Measurements from ENCODE around the gene SNX6. TPM values are rescaled to one million over a fixed set of nuclear protein-coding genes. Genes with fewer than 3 reads are reported as not detected.
A peak's percentile ranks its signal among the peaks of the same experiment; 100 is the strongest.
"Not testable (repeated sequence)": the region's sequence is repeated elsewhere in the genome, so short reads cannot be mapped to it uniquely, and the experiment has no call there.

SNX6 gene
- total RNA-seq, 1 donor from 2014 or later: 70.7 TPM

DNA sequence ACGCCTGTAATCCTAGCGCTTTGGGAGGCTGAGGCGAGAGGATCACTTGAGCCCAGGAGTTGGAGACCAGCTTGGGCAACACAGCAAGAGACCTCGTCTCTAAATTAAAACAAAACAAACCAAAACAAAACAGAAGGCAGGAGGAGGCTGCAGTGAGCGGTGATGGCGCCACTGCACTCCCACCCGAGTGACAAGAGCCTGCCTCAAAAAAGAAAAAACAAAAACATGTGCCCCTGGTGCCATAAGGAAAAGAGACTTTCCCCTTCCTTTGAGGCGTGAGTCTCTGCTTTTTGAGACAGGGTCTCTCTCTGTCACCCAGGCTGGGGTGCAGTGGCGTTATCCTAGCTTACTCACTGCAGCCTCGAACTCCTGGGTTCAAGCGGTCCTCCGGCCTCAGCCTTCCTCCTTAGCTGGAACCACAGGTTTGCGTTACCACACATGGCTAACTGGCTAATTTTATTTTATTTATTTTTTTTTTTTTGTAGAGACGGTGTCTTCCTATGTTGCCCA, 81.4 kb downstream of the SNX6 start:
- Histone ChIP-seq H3K9me3 (no peaks in the 10 kb centered on the region), H3K36me3 (no peaks in the 10 kb centered on the region), H3K4me1 (no peaks in the 10 kb centered on the region), H3K4me3 (no peak overlapping the region), H3K27ac (no peak overlapping the region), H3K27me3 (ENCODE audit: low read depth) (no peaks in the 10 kb centered on the region)
- no peak for ATAC-seq
- TF ChIP-seq, protein P1, sequence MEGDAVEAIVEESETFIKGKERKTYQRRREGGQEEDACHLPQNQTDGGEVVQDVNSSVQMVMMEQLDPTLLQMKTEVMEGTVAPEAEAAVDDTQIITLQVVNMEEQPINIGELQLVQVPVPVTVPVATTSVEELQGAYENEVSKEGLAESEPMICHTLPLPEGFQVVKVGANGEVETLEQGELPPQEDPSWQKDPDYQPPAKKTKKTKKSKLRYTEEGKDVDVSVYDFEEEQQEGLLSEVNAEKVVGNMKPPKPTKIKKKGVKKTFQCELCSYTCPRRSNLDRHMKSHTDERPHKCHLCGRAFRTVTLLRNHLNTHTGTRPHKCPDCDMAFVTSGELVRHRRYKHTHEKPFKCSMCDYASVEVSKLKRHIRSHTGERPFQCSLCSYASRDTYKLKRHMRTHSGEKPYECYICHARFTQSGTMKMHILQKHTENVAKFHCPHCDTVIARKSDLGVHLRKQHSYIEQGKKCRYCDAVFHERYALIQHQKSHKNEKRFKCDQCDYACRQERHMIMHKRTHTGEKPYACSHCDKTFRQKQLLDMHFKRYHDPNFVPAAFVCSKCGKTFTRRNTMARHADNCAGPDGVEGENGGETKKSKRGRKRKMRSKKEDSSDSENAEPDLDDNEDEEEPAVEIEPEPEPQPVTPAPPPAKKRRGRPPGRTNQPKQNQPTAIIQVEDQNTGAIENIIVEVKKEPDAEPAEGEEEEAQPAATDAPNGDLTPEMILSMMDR (IDR thresholded peaks at IDR 0.05): no peak
- intact Hi-C loops (cut with DNase I): no loop called here
- no peak for DNase-seq

DNA sequence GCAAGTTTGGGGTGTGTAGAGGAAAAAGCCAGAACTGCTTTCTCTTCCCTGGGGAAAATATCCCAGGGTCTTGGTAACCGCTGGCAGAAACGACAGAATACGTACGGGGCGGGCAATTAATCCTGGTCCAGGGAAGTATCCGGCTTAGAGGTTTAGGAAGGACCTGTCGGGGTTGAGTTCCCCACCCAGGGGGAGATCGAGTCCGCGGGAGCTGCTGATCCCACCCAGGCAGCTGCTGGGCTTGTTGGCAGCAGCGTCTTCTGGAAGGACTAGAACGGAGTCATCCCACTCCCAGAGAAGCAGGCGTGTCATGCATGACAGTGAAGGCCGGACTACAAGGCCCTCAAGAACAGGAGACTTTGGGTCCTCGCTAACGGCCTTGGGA, 82.8 kb downstream of the SNX6 start:
- intact Hi-C loops (cut with DNase I); H3K27me3 ChIP-seq (ENCODE audit: low read depth); DNase-seq; H3K36me3 ChIP-seq; H3K27ac ChIP-seq; H3K4me1 ChIP-seq; H3K4me3 ChIP-seq; H3K9me3 ChIP-seq: not testable (repeated sequence)
- ATAC-seq: peak; percentile 4 to 6

DNA sequence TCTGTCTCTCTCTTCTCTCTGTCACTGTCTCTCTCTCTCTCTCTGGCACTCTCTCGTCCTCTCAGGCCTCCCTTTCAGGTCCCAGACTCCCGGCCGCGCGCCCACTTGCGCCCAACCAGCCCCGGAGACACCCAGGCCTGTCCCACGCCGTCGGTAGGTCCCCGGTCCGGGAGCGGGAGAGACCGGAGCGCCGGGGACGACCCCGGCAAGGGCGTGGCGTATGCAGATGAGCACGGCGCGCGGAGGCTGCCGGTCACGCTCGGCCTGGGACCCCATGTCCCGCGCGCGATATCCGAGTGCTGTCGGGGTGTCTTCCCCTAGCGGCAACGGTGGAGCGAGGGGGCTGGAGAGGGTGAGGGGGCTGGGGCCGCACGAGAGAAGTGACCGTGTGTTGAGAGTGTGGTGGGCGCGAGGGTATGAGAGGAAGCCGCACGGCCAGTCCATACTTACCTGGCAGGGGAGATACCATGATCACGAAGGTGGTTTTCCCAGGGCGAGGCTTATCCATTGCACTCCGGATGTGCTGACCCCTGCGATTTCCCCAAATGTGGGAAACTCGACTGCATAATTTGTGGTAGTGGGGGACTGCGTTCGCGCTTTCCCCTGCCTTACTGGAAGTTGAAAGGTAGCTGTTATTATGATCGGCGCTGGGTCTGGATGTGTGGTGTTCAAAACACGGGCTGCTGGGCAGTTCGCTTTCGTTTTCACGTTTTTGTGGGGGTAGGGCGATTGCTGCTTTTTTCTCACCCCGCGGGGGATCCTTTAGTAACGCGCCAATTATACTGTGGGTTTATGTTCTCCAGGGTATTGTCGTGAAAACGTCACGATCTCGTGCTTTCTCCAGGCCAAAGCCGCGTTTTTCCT, 83.4 kb downstream of the SNX6 start:
- intact Hi-C loops (cut with DNase I); H3K27ac ChIP-seq; H3K4me3 ChIP-seq; H3K36me3 ChIP-seq; H3K9me3 ChIP-seq; H3K4me1 ChIP-seq; H3K27me3 ChIP-seq (ENCODE audit: low read depth); DNase-seq: not testable (repeated sequence)
- peak; percentile 95 to 96 for ATAC-seq

DNA sequence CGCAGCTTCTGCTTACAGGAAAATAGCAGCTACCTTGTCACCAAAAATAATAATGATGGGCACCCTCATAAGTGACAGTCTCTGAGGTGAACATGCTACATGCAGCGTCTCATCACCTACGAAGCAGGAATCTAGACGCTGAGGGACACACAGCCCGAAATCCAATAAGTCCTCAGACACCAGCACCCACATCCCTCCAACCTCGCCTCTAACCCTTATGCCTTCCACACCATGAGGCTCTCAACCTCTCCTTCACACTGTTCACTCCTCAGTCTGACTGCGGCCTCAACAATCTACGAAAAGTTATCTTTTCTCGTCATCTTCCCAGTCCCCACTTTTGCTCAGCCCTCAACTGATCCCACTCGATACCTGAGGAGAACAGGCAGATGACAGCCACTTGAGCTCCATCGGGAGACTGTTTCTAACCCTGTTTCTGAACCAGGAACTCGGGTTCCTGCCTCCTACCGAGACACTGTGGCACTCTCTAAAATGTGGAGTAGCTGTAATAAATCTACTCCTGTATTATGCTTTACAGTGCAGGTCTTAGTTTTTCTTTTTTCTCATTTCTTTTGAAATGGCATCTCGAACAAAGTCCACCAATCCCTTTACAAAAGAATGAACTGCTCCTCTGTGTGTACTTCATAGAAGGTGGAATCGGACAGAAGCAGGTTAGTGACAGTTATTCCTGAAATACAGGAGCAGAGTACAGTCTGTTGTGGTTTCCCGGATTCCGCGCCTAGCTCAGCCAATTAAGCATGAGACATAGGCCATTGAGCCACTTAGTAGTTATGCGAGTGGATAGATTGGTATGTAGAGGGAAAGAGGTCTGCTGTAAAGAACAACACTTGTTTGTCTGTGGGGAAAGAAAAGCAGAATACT, 89.5 kb downstream of the SNX6 start:
- intact Hi-C loops (cut with DNase I); H3K9me3 ChIP-seq; H3K27me3 ChIP-seq (ENCODE audit: low read depth); DNase-seq; ATAC-seq: not testable (repeated sequence)
- H3K27ac ChIP-seq: peak overlapping the region; percentile 97
- H3K4me3 ChIP-seq: peak overlapping the region; percentile 79
- H3K36me3 ChIP-seq: peaks cover 21% of the 10 kb centered on the region
- H3K4me1 ChIP-seq: peaks cover 18% of the 10 kb centered on the region

DNA sequence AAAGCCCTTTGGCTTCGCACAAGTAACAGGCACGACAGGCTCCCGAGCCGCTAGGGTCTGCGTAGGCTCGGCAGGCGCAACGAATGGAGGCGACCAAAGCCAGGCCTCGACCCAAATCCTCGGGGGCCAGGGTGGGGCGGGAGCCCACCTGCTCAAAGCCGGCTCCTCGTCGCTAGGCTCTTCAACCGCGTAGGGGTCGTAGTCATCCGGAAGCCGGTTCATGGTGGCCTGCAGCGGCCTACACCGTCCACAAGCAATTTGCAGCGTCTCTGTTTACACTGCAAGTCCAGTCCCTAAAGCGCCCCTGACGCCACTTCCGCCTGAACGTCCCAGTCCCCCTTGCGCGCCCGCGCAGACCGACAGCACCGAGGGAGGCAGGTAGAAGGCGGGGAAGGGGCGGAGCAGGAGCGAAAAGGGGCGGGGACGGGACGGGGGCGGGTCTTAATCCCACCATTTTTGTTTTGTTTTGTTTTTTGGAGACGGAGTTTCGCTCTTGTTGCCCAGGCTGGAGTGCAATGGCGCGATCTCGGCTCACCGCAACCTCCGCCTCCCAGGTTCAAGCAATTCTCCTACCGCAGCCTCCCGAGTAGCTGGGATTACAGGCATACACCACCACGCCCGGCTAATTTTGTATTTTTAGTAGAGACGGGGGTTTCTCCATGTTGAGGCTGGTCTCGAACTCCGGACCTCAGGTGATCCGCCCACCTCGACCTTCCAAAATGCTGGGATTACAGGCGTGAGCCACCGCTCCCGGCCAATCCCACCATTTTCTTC, 90.4 kb downstream of the SNX6 start, which contains the start of gene EAPP:
EAPP (minus strand) TSS at position 295 of the 774 bp plus-strand sequence; CDS start at position 222, 73 bp downstream.
- ATAC-seq: peak; percentile 100
- peaks cover 18% of the 10 kb centered on the region for H3K4me1 ChIP-seq
- peak within 1 kb of the TSS; percentile 79 for H3K4me3 ChIP-seq
- TF ChIP-seq, protein P1 (IDR thresholded peaks at IDR 0.05): peak; percentile 6
- H3K9me3 ChIP-seq: no peaks in the 10 kb centered on the region
- H3K27ac ChIP-seq: peak within 1 kb of the TSS; percentile 97
- H3K36me3 ChIP-seq: peaks cover 30% of the 10 kb centered on the region
- peak; percentile 100 for DNase-seq
- intact Hi-C loops (cut with DNase I): no loop called here
- no peaks in the 10 kb centered on the region for H3K27me3 ChIP-seq (ENCODE audit: low read depth)

DNA sequence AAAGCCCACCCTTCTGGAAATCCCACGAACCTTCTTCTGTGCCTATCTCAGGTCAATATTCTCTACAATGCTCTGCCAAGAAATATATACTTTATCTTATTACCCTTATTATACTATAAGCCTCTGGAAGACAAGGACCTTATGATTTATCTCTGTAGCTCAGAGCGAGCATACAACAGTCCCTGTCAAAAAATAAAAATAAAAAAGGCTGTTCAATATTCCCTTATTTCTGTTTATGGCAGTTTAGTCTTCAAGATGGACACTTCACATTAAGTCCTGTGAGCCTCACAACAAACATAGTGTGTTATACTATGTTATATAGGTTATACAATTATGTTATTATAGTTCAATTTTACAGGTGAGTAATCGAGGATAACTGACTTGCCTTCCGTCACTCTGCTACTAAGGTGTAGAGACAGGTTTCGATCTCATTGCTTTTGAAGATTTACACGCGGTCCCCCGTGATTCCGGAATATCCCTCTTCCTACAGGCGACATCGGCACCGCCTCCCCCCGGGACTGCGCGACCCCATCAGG, 91.0 kb downstream of the SNX6 start:
- TF ChIP-seq, protein P1 (IDR thresholded peaks at IDR 0.05): no peak
- Histone ChIP-seq H3K36me3 (peaks cover 36% of the 10 kb centered on the region), H3K4me1 (peaks cover 18% of the 10 kb centered on the region), H3K9me3 (no peaks in the 10 kb centered on the region), H3K27me3 (ENCODE audit: low read depth) (no peaks in the 10 kb centered on the region), H3K27ac (peak overlapping the region; percentile 97), H3K4me3 (peak overlapping the region; percentile 79)
- ATAC-seq (peak in 1 of 2 donors; percentile 11), DNase-seq (no peak)
- intact Hi-C loops (cut with DNase I): no loop called here

DNA sequence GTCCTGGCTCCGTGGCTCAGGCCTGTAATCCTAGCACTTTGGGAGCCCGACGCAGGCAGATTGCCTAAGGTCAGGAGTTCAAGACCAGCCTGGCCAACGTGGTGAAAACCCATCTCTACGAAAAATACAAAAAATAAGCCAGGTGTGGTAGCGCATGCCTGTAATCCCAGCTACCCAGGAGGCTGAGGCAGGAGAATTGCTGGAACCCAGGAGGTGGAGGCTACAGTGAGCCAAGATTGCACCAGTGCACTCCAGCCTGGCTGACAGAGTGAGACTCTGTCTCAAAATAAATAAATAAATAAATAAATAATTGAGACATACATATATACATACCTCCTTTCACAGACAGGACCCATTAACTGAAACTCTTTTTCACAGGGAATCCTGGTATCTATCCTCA, 91.9 kb downstream of the SNX6 start:
- intact Hi-C loops (cut with DNase I); DNase-seq: not testable (repeated sequence)

More for the DNA sequence above, 91.9 kb downstream of the SNX6 start:
- H3K36me3 ChIP-seq: peaks cover 44% of the 10 kb centered on the region
- H3K27ac ChIP-seq; ATAC-seq; H3K27me3 ChIP-seq (ENCODE audit: low read depth); H3K9me3 ChIP-seq: not testable (repeated sequence)
- H3K4me3 ChIP-seq: peak overlapping the region; percentile 79
- H3K4me1 ChIP-seq: peaks cover 18% of the 10 kb centered on the region

Measured in lower lobe of right lung (tissue), 2 donors.